Measurements from ENCODE around the gene TIPRL. TPM values are rescaled to one million over a fixed set of nuclear protein-coding genes. Genes with fewer than 3 reads are reported as not detected.

The TIPRL gene
- total RNA-seq, 1 donor from 2014 or later: 28.9 TPM

DNA sequence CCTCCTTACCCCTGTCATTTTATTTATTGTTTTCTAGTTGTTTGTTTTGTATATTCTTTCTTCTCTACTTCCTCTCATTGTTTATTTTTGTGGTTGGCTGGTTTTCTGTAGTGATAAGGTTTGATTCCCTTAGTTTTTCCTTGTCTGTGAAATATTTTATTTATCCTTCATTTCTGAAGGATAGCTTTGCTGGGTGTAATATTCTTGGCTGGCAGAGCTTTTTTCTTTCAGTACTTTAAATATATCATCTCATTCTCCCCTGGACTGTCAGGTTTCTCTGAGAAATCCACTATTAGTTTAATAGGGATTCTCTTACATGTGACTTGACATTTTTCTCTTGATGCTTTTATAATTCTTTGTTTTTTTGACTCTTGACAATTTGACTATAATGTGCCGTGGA, 18.8 kb upstream of the TIPRL start:
- TF ChIP-seq CTCF (IDR thresholded peaks at IDR 0.05; ENCODE audit: unreplicated experiment): no peak
- Mint-ChIP-seq H3K36me3 (peaks cover 13% of the 10 kb centered on the region), H3K27ac (no peak overlapping the region), H3K4me3 (no peak overlapping the region), H3K27me3 (ENCODE audit: low read depth) (no peaks in the 10 kb centered on the region), H3K4me1 (peaks cover 9% of the 10 kb centered on the region), H3K9me3 (peaks cover 52% of the 10 kb centered on the region)
- DNase-seq (ENCODE audit: low spot score in 2 of 2, unreplicated experiment in 2 of 2): no peak

DNA sequence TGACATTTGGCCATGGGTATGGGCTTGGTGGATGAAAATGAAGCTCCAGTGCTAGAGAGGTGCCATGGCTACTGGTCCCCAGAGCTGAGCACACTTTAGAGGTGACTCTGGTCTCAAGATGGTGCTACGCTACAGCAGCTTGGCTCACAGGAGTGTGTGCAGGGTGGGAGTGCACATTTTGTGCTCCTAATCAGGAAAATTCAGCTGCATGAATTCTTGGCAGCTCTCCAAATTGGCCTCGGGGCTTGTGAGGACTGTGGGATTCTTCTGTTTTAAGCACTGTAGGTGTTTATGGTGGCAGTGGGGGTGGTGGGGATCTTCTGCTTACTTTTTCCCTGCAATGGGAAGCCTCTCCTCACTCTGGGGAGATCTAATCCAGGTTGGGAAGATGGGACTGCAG, 17.3 kb upstream of the TIPRL start:
- peak; percentile 66 to 84 for DNase-seq (ENCODE audit: low spot score in 2 of 2, unreplicated experiment in 2 of 2)
- H3K4me3 Mint-ChIP-seq: no peak overlapping the region
- H3K27me3 Mint-ChIP-seq (ENCODE audit: low read depth): no peaks in the 10 kb centered on the region
- TF ChIP-seq CTCF (IDR thresholded peaks at IDR 0.05; ENCODE audit: unreplicated experiment): no peak
- peaks cover 41% of the 10 kb centered on the region for H3K9me3 Mint-ChIP-seq
- H3K27ac Mint-ChIP-seq: no peak overlapping the region
- H3K36me3 Mint-ChIP-seq: peaks cover 13% of the 10 kb centered on the region
- H3K4me1 Mint-ChIP-seq: peaks cover 9% of the 10 kb centered on the region

GRCh38 chr1:168163670-168164069, 15.1 kb upstream of the TIPRL start:
- Mint-ChIP-seq H3K36me3 (peaks cover 3% of the 10 kb centered on the region), H3K4me3 (no peak overlapping the region), H3K9me3 (peaks cover 20% of the 10 kb centered on the region), H3K27me3 (ENCODE audit: low read depth) (no peaks in the 10 kb centered on the region), H3K27ac (no peak overlapping the region), H3K4me1 (peaks cover 9% of the 10 kb centered on the region)
- no peak for TF ChIP-seq CTCF (IDR thresholded peaks at IDR 0.05; ENCODE audit: unreplicated experiment)
- DNase-seq (ENCODE audit: low spot score in 2 of 2, unreplicated experiment in 2 of 2): no peak

DNA sequence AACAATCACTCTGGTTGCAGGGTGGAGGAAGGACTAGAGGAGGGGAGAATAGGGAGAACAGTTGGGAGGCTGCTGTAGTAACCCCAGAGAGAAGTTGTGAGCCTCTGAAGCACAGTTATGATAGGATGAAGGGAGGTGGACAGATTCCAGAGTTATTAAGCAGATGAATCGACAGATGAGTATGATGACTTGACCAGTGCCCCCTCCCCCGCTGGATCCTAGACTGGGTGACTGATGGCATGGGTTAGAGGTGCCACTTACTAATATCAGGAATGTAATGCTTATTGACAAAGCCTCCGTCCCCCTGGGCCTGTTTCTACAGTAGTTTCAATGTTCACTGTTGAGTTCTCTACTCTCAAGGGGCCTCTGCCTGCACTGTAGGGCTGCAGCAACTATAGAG, 14.0 kb upstream of the TIPRL start:
- Mint-ChIP-seq H3K27me3 (ENCODE audit: low read depth) (no peaks in the 10 kb centered on the region), H3K36me3 (no peaks in the 10 kb centered on the region), H3K4me1 (peaks cover 9% of the 10 kb centered on the region), H3K4me3 (no peak overlapping the region), H3K27ac (no peak overlapping the region), H3K9me3 (peaks cover 12% of the 10 kb centered on the region)
- no peak for TF ChIP-seq CTCF (IDR thresholded peaks at IDR 0.05; ENCODE audit: unreplicated experiment)
- DNase-seq (ENCODE audit: low spot score in 2 of 2, unreplicated experiment in 2 of 2): no peak

GRCh38 chr1:168167806-168168205, 11.0 kb upstream of the TIPRL start:
- Mint-ChIP-seq H3K36me3 (no peaks in the 10 kb centered on the region), H3K9me3 (no peaks in the 10 kb centered on the region), H3K27me3 (ENCODE audit: low read depth) (no peaks in the 10 kb centered on the region), H3K4me3 (no peak overlapping the region), H3K4me1 (peaks cover 2% of the 10 kb centered on the region), H3K27ac (no peak overlapping the region)
- DNase-seq (ENCODE audit: low spot score in 2 of 2, unreplicated experiment in 2 of 2): no peak
- TF ChIP-seq CTCF (IDR thresholded peaks at IDR 0.05; ENCODE audit: unreplicated experiment): no peak
